Gastrocnemius medialis (tissue), 4 donors: Measurements from ENCODE around the gene CHAF1A. TPM values are rescaled to one million over a fixed set of nuclear protein-coding genes. Genes with fewer than 3 reads are reported as not detected.

ENCODE experiments used
- ATAC-seq, 2 donors: fragments of 150-250 bp; one replicate each; pipeline ENCODE4 v1.9.1; 2016
- DNase-seq, 2 donors: peaks; one replicate each; pipeline ENCODE4 v3.0.0-alpha.2; 2019
- H3K27ac ChIP-seq, 4 donors: fragments of 200-600 bp; sonication (generic); 1 replicate in 1 of 4; 2 replicates in 3 of 4; pipeline ENCODE4 v1.5.1; 2016 to 2018; ENCODE audit warnings: mild to moderate bottlenecking in 2 of 4, moderate library complexity in 1 of 4
- H3K27me3 ChIP-seq, 3 donors: fragments of 200-600 bp; sonication (generic) in 2 of 3; 1 replicate in 1 of 3; 2 replicates in 2 of 3; pipeline versions ENCODE4 v1.5.1 to v1.6.0; 2016 to 2019; ENCODE audit warnings: mild to moderate bottlenecking in 1 of 3, moderate library complexity in 1 of 3
- H3K36me3 ChIP-seq, 2 donors: fragments of 200-600 bp; sonication (generic) in 1 of 2; one replicate each; pipeline ENCODE4 v1.5.1; 2017 to 2018
- H3K4me1 ChIP-seq, 2 donors: fragments of 200-600 bp; sonication (generic) in 1 of 2; one replicate each; pipeline ENCODE4 v1.5.1; 2016 to 2017; ENCODE audit warnings: mild to moderate bottlenecking in 2 of 2
- H3K4me3 ChIP-seq, 4 donors: fragments of 200-600 bp; sonication (generic) in 3 of 4; 1 replicate in 1 of 4; 2 replicates in 3 of 4; pipeline ENCODE4 v1.5.1; 2016 to 2019; ENCODE audit warnings: mild to moderate bottlenecking in 2 of 4
- H3K9me3 ChIP-seq, 3 donors: fragments of 200-600 bp; sonication (generic) in 2 of 3; 1 replicate in 1 of 3; 2 replicates in 2 of 3; pipeline ENCODE4 v1.5.1; 2016 to 2019
- CTCF ChIP-seq, 5 experiments: fragments of 450-650 bp in 3 of 5; fragments of 200-600 bp in 2 of 5; sonication (generic) in 2 of 5; IDR thresholded peaks in 4 of 5; conservative IDR thresholded peaks in 1 of 5; 1 replicate in 4 of 5; 2 replicates in 1 of 5; pipeline ENCODE4 v1.5.1; 2016 to 2019; ENCODE audit warnings: antibody characterized with exemption in 5 of 5, mild to moderate bottlenecking in 3 of 5, moderate library complexity in 3 of 5
- POLR2A ChIP-seq, 2 donors: fragments of 450-650 bp; IDR thresholded peaks; one replicate each; pipeline ENCODE4 v1.6.1; 2017; ENCODE audit warnings: antibody characterized with exemption in 2 of 2, mild to moderate bottlenecking in 2 of 2, moderate library complexity in 2 of 2
- in situ Hi-C, 4 donors: fragments of 200-750 bp; cut with MboI; loops; one replicate each; pipeline versions ENCODE4 v1.15.0 to v1.8.0; 2017; ENCODE audit warnings: low sequenced_read_pairs in 4 of 4
- intact Hi-C: fragments of 100-400 bp; cut with DNase I; formaldehyde crosslinking; loops from one replicate; pipeline ENCODE4 v1.15.1; 2023; ENCODE audit warnings: low total_unique reads
- total RNA-seq, 4 donors: library from RNA; depleted of rRNA; stranded (reverse); fragments of >200 nt; gene quantifications; one replicate each; pipeline versions ENCODE4 v1.1.0 to v1.2.3, GENCODE V29; 2016

Gene CHAF1A
- total RNA-seq, 4 donors from 2014 or later: 7.3 to 15.8 (median 9.7) TPM

- Histone ChIP-seq H3K27ac (peak overlapping the region in 1 of 4 donors; percentile 37), H3K4me3 (no peak overlapping the region), H3K4me1 (peaks cover 59 to 61% of the 10 kb centered on the region in 2 donors), H3K27me3 (no peaks in the 10 kb centered on the region), H3K9me3 (no peaks in the 10 kb centered on the region), H3K36me3 (peaks cover 0 to 7% of the 10 kb centered on the region in 2 donors)
- no peak for DNase-seq
- no peak for ATAC-seq
- no peak for TF ChIP-seq POLR2A (IDR thresholded peaks at IDR 0.05)
- no peak for TF ChIP-seq CTCF (IDR thresholded peaks at IDR 0.05 in 4 of 5, conservative IDR thresholded peaks at IDR 0.05 in 1 of 5)
- intact Hi-C loops (no loop called here), in situ Hi-C loops (no loop called here)
Observed at GRCh38 chr19:4393947-4394590, 8.4 kb upstream of the CHAF1A start.

- ATAC-seq (no peak), DNase-seq (peak in 1 of 2 donors; percentile 21)
- intact Hi-C loops (no loop called here), in situ Hi-C loops (no loop called here)
- peaks cover 45 to 47% of the 10 kb centered on the region in 2 donors for H3K4me1 ChIP-seq
- H3K9me3 ChIP-seq: no peaks in the 10 kb centered on the region
- peak overlapping the region; percentile 60 to 98 (median 65) for H3K27ac ChIP-seq
- H3K4me3 ChIP-seq: no peak overlapping the region
- TF ChIP-seq CTCF (IDR thresholded peaks at IDR 0.05 in 4 of 5, conservative IDR thresholded peaks at IDR 0.05 in 1 of 5) (no peak), POLR2A (IDR thresholded peaks at IDR 0.05) (no peak)
- H3K27me3 ChIP-seq: no peaks in the 10 kb centered on the region
- peaks cover 0 to 7% of the 10 kb centered on the region in 2 donors for H3K36me3 ChIP-seq
Observed at GRCh38 chr19:4396949-4397783, 5.3 kb upstream of the CHAF1A start.

- Histone ChIP-seq H3K36me3 (peaks cover 0 to 7% of the 10 kb centered on the region in 2 donors), H3K4me1 (peaks cover 34 to 46% of the 10 kb centered on the region in 2 donors), H3K27me3 (no peaks in the 10 kb centered on the region), H3K27ac (peak overlapping the region; percentile 96 to 98 (median 97)), H3K4me3 (peak overlapping the region; percentile 88 to 97 (median 93)), H3K9me3 (no peaks in the 10 kb centered on the region)
- DNase-seq (peak in 1 of 2 donors; percentile 14), ATAC-seq (peak; percentile 9 to 15)
- in situ Hi-C loops (loop anchor here in 1 of 4 donors (25.0 kb wide), 1 partner anchor 137 kb away; no protein-coding TSS in a partner anchor), intact Hi-C loops (loop anchor here (1.0 to 10.0 kb wide), 7 partner anchors 20 to 335 kb away; partner anchors contain the start of genes PLIN5, YJU2 and ZBTB7A)
- TF ChIP-seq CTCF (IDR thresholded peaks at IDR 0.05 in 4 of 5, conservative IDR thresholded peaks at IDR 0.05 in 1 of 5) (no peak), POLR2A (IDR thresholded peaks at IDR 0.05) (no peak)
Observed at GRCh38 chr19:4399812-4400134, 2.7 kb upstream of the CHAF1A start.

- peak within 1 kb of the TSS; percentile 96 to 98 (median 97) for H3K27ac ChIP-seq
- H3K4me3 ChIP-seq: peak within 1 kb of the TSS; percentile 88 to 97 (median 93)
- in situ Hi-C loops (loop anchor here in 1 of 4 donors (25.0 kb wide), 1 partner anchor 138 kb away; no protein-coding TSS in a partner anchor), intact Hi-C loops (loop anchor here (1.0 to 10.0 kb wide), 7 partner anchors 21 to 336 kb away; partner anchors contain the start of genes PLIN5, YJU2 and ZBTB7A)
- ATAC-seq (peak; percentile 70 to 74), DNase-seq (peak; percentile 91 to 92)
- TF ChIP-seq CTCF (IDR thresholded peaks at IDR 0.05 in 4 of 5, conservative IDR thresholded peaks at IDR 0.05 in 1 of 5) (peak; percentile 92 to 99 (median 98)), POLR2A (IDR thresholded peaks at IDR 0.05) (peak; percentile 92 to 98)
- H3K4me1 ChIP-seq: peaks cover 34 to 46% of the 10 kb centered on the region in 2 donors
- peaks cover 0 to 2% of the 10 kb centered on the region in 2 donors for H3K36me3 ChIP-seq
- no peaks in the 10 kb centered on the region for H3K27me3 ChIP-seq
- H3K9me3 ChIP-seq: no peaks in the 10 kb centered on the region
Observed at GRCh38 chr19:4400135-4400936, 2.1 kb upstream of the CHAF1A start, which contains the start of gene SH3GL1. TSS of gene SH3GL1 (minus strand) at chr19:4400547. CDS start at chr19:4400368, 179 bp downstream.
